HEK293T (cell line): Measurements from ENCODE around the gene DNAJC4.

ENCODE experiments used
- CTCF ChIA-PET: fragments of 350-600 bp; formaldehyde crosslinking; extraction: SDS; loops from one replicate; lab custom pipeline; 2021; ENCODE audit warnings: antibody characterized with exemption, inconsistent platforms; lab: Yijun Ruan, JAX
- POLR2A ChIA-PET: fragments of 350-600 bp; formaldehyde crosslinking; extraction: SDS; loops from one replicate; lab custom pipeline; 2020; ENCODE audit warnings: antibody characterized with exemption, inconsistent platforms; lab: Yijun Ruan, JAX
- DNase-seq: peaks from one replicate; pipeline ENCODE4 v3.0.0; 2012; ENCODE audit warnings: mixed read lengths; ENCODE audit errors: extremely low spot score
- ARNT ChIP-seq: fragments of 450-650 bp; IDR thresholded peaks from 2 replicates; pipeline ENCODE4 v1.6.1; 2017; ENCODE audit warnings: mild to moderate bottlenecking
- BHLHE40 ChIP-seq: fragments of 450-650 bp; IDR thresholded peaks from 2 replicates; pipeline ENCODE4 v1.6.1; 2016; ENCODE audit warnings: mild to moderate bottlenecking, moderate library complexity, borderline replicate concordance
- CTBP1 ChIP-seq: fragments of 450-650 bp; IDR thresholded peaks from 2 replicates; pipeline ENCODE4 v1.6.1; 2016; ENCODE audit warnings: borderline replicate concordance
- ELF4 ChIP-seq: fragments of 450-650 bp; IDR thresholded peaks from 2 replicates; pipeline ENCODE4 v1.6.1; 2017; ENCODE audit warnings: antibody characterized with exemption
- FOXA1 ChIP-seq: fragments of 450-650 bp; IDR thresholded peaks from 2 replicates; pipeline ENCODE4 v1.6.1; 2016; ENCODE audit warnings: mild to moderate bottlenecking
- FOXK2 ChIP-seq: fragments of 450-650 bp; IDR thresholded peaks from 2 replicates; pipeline ENCODE4 v1.6.1; 2016; ENCODE audit warnings: mild to moderate bottlenecking
- FOXM1 ChIP-seq: fragments of 450-650 bp; IDR thresholded peaks from 2 replicates; pipeline ENCODE4 v1.6.1; 2017; ENCODE audit warnings: mild to moderate bottlenecking, borderline replicate concordance
- HDGF ChIP-seq: fragments of 450-650 bp; IDR thresholded peaks from 2 replicates; pipeline ENCODE4 v1.6.1; 2017; ENCODE audit warnings: antibody characterized with exemption, borderline replicate concordance
- L3MBTL2 ChIP-seq: fragments of 450-650 bp; conservative IDR thresholded peaks from 2 replicates; pipeline ENCODE4 v1.6.1; 2016; ENCODE audit warnings: mild to moderate bottlenecking
- LEF1 ChIP-seq: fragments of 450-650 bp; IDR thresholded peaks from 2 replicates; pipeline ENCODE4 v1.6.1; 2017; ENCODE audit warnings: mild to moderate bottlenecking, borderline replicate concordance
- NFRKB ChIP-seq: fragments of 450-650 bp; IDR thresholded peaks from 2 replicates; pipeline ENCODE4 v1.6.1; 2016; ENCODE audit warnings: mild to moderate bottlenecking, moderate library complexity
- SP1 ChIP-seq: fragments of 450-650 bp; IDR thresholded peaks from 2 replicates; pipeline ENCODE4 v1.6.1; 2017
- SUZ12 ChIP-seq: fragments of 450-650 bp; IDR thresholded peaks from 2 replicates; pipeline ENCODE4 v1.6.1; 2016; ENCODE audit warnings: mild to moderate bottlenecking
- TARDBP ChIP-seq: fragments of 450-650 bp; IDR thresholded peaks from 2 replicates; pipeline ENCODE4 v1.6.1; 2016
- ZNF384 ChIP-seq: fragments of 450-650 bp; IDR thresholded peaks from 2 replicates; pipeline ENCODE4 v1.6.1; 2016
- TF ChIP-seq, protein P1 (sequence below): fragments of 450-650 bp; IDR thresholded peaks from 2 replicates; pipeline ENCODE4 v1.6.1; 2016

The DNAJC4 gene

DNA sequence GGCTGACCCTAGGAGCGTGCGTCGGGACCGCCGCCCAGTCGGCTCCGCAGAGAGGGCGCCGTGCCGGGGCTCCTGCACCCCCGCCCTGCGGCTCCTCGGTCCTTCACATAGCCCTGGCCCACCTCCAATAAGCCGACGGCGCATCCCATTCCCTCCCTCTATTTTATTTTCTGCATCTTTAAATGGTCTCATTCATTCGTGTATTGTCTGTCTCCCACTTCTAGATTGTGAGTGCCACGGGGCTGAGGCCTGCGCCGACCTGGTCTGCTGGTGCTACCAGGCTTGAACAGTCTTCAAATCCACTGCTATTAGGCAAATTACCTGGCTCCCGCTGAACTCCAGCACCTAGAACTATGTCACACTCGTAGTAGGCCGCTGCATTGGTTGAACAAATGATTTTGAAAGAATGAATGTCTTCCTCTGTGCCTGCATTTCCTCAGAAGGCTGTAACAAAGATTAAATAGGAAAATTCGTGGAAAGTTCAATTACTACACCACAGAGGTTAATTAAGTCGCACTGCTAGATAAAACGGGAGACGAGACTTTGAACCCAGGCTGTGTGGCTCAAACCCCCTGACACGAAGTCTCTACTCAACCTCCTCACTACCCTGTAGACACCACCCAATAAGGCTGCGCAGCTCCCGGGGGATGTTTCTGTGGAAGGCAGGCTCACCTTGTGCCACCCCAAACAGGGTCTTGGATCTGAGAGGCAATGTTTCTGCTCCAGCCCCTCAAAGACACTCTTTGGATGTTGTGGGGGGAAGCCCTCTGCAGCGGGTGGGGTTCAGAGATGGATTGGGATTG, 17.6 kb downstream of the DNAJC4 start:
- no peak for DNase-seq
- POLR2A ChIA-PET: interaction anchor here (0.9 to 8.9 kb wide), 8 partner anchors 10 to 62 kb away, joined by 4 to 78 read pairs (median 12); partner anchors contain the start of genes DNAJC4, ESRRA, NUDT22 and STIP1
- CTCF ChIA-PET: interaction anchor here (2.2 kb wide), 1 partner anchor 57 kb away, joined by 7 read pairs; no protein-coding TSS in a partner anchor

DNA sequence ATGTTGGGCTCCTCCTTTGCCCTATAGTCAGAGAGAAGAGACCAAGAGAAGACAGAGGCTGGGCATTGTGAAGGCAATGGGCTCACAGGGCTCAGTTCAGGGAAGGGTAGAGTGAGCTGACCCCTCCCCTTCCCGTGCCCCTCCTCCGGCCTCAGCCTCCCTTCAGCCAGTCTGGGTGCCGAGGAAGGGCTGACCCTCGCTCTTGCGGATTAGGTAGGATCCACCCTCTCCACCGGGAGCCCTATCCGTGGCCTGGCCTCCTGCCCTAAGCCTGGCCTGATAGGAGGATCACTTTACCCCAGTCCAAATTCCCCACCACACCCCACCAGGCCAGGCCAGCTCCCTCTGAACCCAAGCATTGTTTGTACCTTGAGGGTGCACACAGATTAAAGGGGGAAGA, 18.2 kb downstream of the DNAJC4 start:
- no peak for DNase-seq
- CTCF ChIA-PET: interaction anchor here (2.2 kb wide), 1 partner anchor 56 kb away, joined by 7 read pairs; no protein-coding TSS in a partner anchor
- no peak for TF ChIP-seq FOXA1
- TF ChIP-seq LEF1: no peak
- no peak for TF ChIP-seq SUZ12
- no peak for TF ChIP-seq SP1
- no peak for TF ChIP-seq BHLHE40
- TF ChIP-seq FOXM1: no peak
- no peak for TF ChIP-seq TARDBP
- no peak for TF ChIP-seq NFRKB
- TF ChIP-seq CTBP1: no peak
- TF ChIP-seq ELF4: no peak
- no peak for TF ChIP-seq HDGF
- TF ChIP-seq, protein P1, sequence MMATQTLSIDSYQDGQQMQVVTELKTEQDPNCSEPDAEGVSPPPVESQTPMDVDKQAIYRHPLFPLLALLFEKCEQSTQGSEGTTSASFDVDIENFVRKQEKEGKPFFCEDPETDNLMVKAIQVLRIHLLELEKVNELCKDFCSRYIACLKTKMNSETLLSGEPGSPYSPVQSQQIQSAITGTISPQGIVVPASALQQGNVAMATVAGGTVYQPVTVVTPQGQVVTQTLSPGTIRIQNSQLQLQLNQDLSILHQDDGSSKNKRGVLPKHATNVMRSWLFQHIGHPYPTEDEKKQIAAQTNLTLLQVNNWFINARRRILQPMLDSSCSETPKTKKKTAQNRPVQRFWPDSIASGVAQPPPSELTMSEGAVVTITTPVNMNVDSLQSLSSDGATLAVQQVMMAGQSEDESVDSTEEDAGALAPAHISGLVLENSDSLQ: no peak
- no peak for TF ChIP-seq ZNF384
- TF ChIP-seq ARNT: no peak
- no peak for TF ChIP-seq L3MBTL2
- TF ChIP-seq FOXK2: no peak
- POLR2A ChIA-PET: interaction anchor here (3.8 to 8.9 kb wide), 3 partner anchors 9 to 21 kb away, joined by 18 to 78 read pairs (median 59); partner anchors contain the start of genes DNAJC4 and VEGFB

More for the DNA sequence above, 17.6 kb downstream of the DNAJC4 start:
- TF ChIP-seq FOXA1: no peak
- TF ChIP-seq CTBP1: no peak
- TF ChIP-seq ARNT: no peak
- TF ChIP-seq BHLHE40: no peak

DNA sequence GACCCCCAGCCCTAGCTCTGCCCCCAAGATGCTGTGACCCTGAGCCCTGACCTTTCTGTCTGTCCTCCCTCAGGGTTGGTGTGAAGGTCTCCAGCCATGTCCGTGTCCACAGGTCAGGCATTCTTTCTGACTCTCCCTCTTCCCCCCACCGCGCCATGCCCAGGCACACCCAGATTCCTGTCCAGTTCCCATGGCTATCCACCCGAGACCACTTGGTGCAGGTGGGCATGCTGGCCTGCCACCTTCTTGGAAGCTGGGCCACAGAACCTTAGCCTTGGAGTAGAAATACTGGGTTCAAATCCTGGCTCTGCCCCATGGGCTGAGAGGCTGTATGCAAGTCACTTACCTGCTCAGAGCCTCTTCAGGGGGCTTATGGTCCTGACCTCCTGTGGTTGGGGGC, 18.7 kb downstream of the DNAJC4 start:
- CTCF ChIA-PET: interaction anchor here (2.2 kb wide), 1 partner anchor 55 kb away, joined by 7 read pairs; no protein-coding TSS in a partner anchor

DNA sequence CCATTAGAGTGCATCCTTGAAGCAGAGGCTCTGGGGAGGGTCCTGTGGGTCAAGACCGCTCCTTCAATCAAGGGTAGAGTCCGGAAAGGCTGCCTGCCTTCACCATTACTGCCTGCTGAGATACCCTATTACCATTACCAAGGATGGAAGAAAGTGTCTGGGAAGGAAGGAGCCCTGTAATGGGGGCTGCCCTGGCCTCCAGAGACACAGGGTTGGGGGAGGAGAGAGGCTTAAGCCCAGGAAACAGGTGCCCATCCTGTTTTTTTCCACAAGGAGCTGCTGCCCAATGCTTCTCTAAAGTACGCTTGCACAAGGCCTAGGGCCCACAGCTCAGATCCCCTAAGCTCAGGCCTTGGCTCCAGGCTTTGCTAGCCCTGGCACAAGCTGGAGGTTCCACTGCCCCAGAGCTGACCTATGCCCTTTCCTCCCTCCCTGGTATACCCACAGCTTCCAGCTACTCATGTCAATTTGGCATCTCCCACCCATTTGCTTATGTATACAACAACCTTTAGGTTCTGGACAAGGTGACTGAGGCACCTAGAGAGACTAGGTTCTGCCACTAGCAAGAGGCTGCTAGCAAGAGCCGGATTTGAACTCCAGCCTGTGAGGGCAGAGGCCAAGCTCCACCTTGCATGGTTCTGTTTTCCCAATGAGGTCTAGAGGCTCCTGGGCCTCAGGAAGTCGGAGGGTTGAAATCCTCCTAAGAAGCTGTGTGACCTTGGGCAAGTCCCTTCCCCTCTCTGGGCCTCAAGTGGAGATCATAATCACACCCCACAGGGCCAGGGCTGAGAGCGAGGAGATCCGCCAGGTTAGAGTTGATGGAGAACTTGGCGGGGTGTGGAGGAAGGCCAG, 19.4 kb downstream of the DNAJC4 start:
- POLR2A ChIA-PET: interaction anchor here (0.6 to 8.9 kb wide), 7 partner anchors 8 to 68 kb away, joined by 3 to 78 read pairs (median 5); partner anchors contain the start of genes FKBP2, PRDX5, STIP1 and TRMT112
- TF ChIP-seq SP1 (no peak), CTBP1 (no peak), ELF4 (no peak), SUZ12 (no peak)
- no peak for DNase-seq
- CTCF ChIA-PET: interaction anchor here (0.7 to 3.3 kb wide), 4 partner anchors 16 to 68 kb away, joined by 3 to 14 read pairs (median 5); partner anchors contain the start of gene FERMT3

More for the DNA sequence above, 18.7 kb downstream of the DNAJC4 start:
- no peak for DNase-seq
- POLR2A ChIA-PET: interaction anchor here (1.7 to 8.9 kb wide), 3 partner anchors 13 to 21 kb away, joined by 8 to 78 read pairs (median 59); partner anchors contain the start of genes DNAJC4 and VEGFB
- TF ChIP-seq BHLHE40 (no peak), ELF4 (no peak), ZNF384 (no peak), FOXK2 (no peak), FOXM1 (no peak), HDGF (no peak), SP1 (no peak), L3MBTL2 (no peak), LEF1 (no peak), NFRKB (no peak), TARDBP (no peak), FOXA1 (no peak), SUZ12 (no peak), ARNT (no peak)
- TF ChIP-seq, protein P1: no peak

DNA sequence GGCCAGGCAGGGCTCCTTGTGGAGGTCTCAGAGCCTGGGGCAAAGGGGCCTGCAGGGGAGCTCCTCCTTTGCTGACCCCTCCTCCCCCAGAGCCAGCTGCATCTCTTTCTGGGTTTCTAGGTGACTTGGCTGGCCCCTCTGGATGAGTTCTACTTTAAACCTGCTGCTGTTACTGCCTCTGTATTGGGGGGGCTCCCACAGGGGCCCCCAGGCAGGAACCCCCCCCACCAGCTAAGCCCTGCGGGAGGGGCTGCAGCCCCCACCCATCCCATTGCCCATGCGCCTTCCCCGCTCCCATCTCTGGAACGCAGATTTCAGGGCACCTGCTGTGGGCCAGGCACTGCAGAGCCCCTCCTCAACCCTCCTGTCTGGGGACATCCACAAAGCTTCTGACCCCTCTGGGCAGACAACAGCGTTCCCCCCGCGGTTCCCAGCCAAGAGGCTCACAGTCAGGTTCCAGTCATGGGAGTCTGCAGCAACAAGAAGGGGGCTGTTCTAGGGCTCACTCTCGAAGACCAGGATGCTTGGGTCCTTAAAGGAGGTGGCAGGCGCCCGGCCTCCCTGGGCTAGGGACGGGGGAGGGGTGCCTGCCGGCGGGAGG, 20.2 kb downstream of the DNAJC4 start:
- ChIA-PET CTCF (interaction anchor here (0.6 to 3.3 kb wide), 7 partner anchors 17 to 54 kb away, joined by 3 to 14 read pairs (median 7); partner anchors contain the start of genes ESRRA and FERMT3), POLR2A (interaction anchor here (0.6 to 8.9 kb wide), 8 partner anchors 9 to 85 kb away, joined by 3 to 78 read pairs (median 4); partner anchors contain the start of genes FKBP2, PRDX5, STIP1 and TRMT112)
- DNase-seq: no peak
- TF ChIP-seq ARNT (no peak), L3MBTL2 (no peak), SP1 (no peak), FOXM1 (no peak), CTBP1 (no peak), FOXA1 (no peak), BHLHE40 (no peak), FOXK2 (no peak), LEF1 (no peak), ELF4 (no peak), NFRKB (no peak), TARDBP (no peak), HDGF (no peak), ZNF384 (no peak), SUZ12 (no peak)
